H1 (cell line): ENCODE data around the gene NEO1. TPM values are rescaled to one million over a fixed set of nuclear protein-coding genes. Genes with fewer than 3 reads are reported as not detected.

Experiments
- CTCF ChIA-PET: fragments of 300-600 bp; sonication (Branson Sonifier 250); formaldehyde crosslinking; loops from one replicate; lab custom pipeline; 2021; ENCODE audit not compliant: partially characterized antibody; lab: Charles Lee
- POLR2A ChIA-PET: fragments of 300-600 bp; sonication (Branson Sonifier 250); formaldehyde crosslinking; loops from one replicate; lab custom pipeline; 2021; ENCODE audit warnings: inconsistent platforms; ENCODE audit not compliant: partially characterized antibody; lab: Charles Lee
- DNase-seq, 2 experiments: peaks; one replicate each; pipeline versions ENCODE4 v3.0.0 to v3.0.0-alpha.2; 2010 to 2022; ENCODE audit warnings: low spot score in 2 of 2, low read depth in 1 of 2, mixed read lengths in 1 of 2
- FAIRE-seq: peaks from 2 replicates; lab custom pipeline; 2011; peaks lifted over from hg19 to GRCh38; lab: Jason Lieb, UNC
- H2AFZ ChIP-seq: 2 replicates; pipeline ENCODE4 v1.8.1; 2012; ENCODE audit warnings: low read length, inconsistent platforms
- H2AK5ac ChIP-seq: 2 replicates; pipeline ENCODE4 v1.6.1; 2013; ENCODE audit warnings: low read depth, low read length
- H2BK120ac ChIP-seq: replicated peaks from 2 replicates; pipeline ENCODE3; 2013; ENCODE audit warnings: low read depth, low read length, inconsistent platforms
- H2BK12ac ChIP-seq: 2 replicates; pipeline ENCODE4 v1.6.1; 2013; ENCODE audit warnings: low read depth, low read length
- H2BK15ac ChIP-seq: 2 replicates; pipeline ENCODE4 v1.6.1; 2013; ENCODE audit warnings: low read length
- H2BK20ac ChIP-seq: 2 replicates; pipeline ENCODE4 v1.6.1; 2013; ENCODE audit warnings: low read length
- H2BK5ac ChIP-seq: 2 replicates; pipeline ENCODE4 v1.6.1; 2013; ENCODE audit warnings: low read depth, low read length
- H3K14ac ChIP-seq: 2 replicates; pipeline ENCODE4 v1.6.1; 2013; ENCODE audit warnings: inconsistent platforms; ENCODE audit not compliant: insufficient read length
- H3K18ac ChIP-seq: 2 replicates; pipeline ENCODE4 v1.6.1; 2013; ENCODE audit warnings: low read length; ENCODE audit errors: extremely low read depth
- H3K23ac ChIP-seq: 2 replicates; pipeline ENCODE4 v1.6.1; 2013; ENCODE audit warnings: inconsistent platforms; ENCODE audit not compliant: insufficient read length
- H3K23me2 ChIP-seq: 2 replicates; pipeline ENCODE4 v1.6.1; 2013; ENCODE audit warnings: low read depth, low read length
- H3K27ac ChIP-seq: 2 replicates; pipeline ENCODE4 v1.6.1; 2011; ENCODE audit warnings: low read depth, low read length, inconsistent platforms
- H3K27me3 ChIP-seq, 4 experiments: replicated peaks in 1 of 4; 1 replicate in 1 of 4; 2 replicates in 3 of 4; pipeline versions ENCODE4 v1.6.1 to v1.8.1; 2011 to 2013; ENCODE audit warnings: low read length in 3 of 4, mild to moderate bottlenecking in 3 of 4, inconsistent platforms in 2 of 4, mixed read lengths in 2 of 4, moderate library complexity in 1 of 4; ENCODE audit not compliant: control insufficient read depth in 3 of 4, insufficient read depth in 3 of 4; ENCODE audit errors: extremely low read depth in 1 of 4
- H3K36me3 ChIP-seq, 4 experiments: 2 replicates each; pipeline versions ENCODE4 v1.6.1 to v1.8.1; 2011 to 2013; ENCODE audit warnings: mild to moderate bottlenecking in 4 of 4, low read length in 3 of 4, moderate library complexity in 2 of 4, control low read depth in 1 of 4, inconsistent platforms in 1 of 4; ENCODE audit not compliant: insufficient read depth in 4 of 4, control insufficient read depth in 2 of 4
- H3K4ac ChIP-seq: replicated peaks from 2 replicates; pipeline ENCODE3; 2013; ENCODE audit warnings: low read length, low read depth, mixed read lengths, inconsistent platforms; ENCODE audit not compliant: insufficient read length
- H3K4me1 ChIP-seq, 4 experiments: replicated peaks in 1 of 4; 1 replicate in 1 of 4; 2 replicates in 3 of 4; pipeline versions ENCODE4 v1.6.1 to v1.8.1; 2011 to 2013; ENCODE audit warnings: low read length in 3 of 4, inconsistent platforms in 2 of 4, mixed read lengths in 1 of 4; ENCODE audit not compliant: insufficient read depth in 4 of 4, control insufficient read depth in 3 of 4
- H3K4me2 ChIP-seq, 2 experiments: 2 replicates each; pipeline versions ENCODE4 v1.6.1 to v1.8.1; 2011 to 2013; ENCODE audit warnings: low read depth in 2 of 2, low read length in 2 of 2, control low read depth in 1 of 2, inconsistent platforms in 1 of 2, mild to moderate bottlenecking in 1 of 2; ENCODE audit not compliant: insufficient read depth in 1 of 2
- H3K4me3 ChIP-seq, 4 experiments: fragments of 200-600, 300-600 bp in 1 of 4; sonication (generic), shearing (Covaris generic), sonication (Bioruptor Twin) in 1 of 4; 2 replicates each; pipeline versions ENCODE4 v1.5.1 to v1.8.1; 2011 to 2016; ENCODE audit warnings: low read length in 4 of 4, low read depth in 3 of 4, control low read depth in 2 of 4, inconsistent platforms in 2 of 4, mild to moderate bottlenecking in 2 of 4, mixed read lengths in 1 of 4, moderate library complexity in 1 of 4; ENCODE audit not compliant: insufficient read depth in 2 of 4; ENCODE audit errors: extremely low read depth in 1 of 4
- H3K56ac ChIP-seq: replicated peaks from 2 replicates; pipeline ENCODE3; 2013; ENCODE audit warnings: low read depth, mild to moderate bottlenecking, mixed read lengths, low read length, inconsistent platforms; ENCODE audit not compliant: insufficient read length
- H3K79me1 ChIP-seq: 2 replicates; pipeline ENCODE4 v1.6.1; 2013; ENCODE audit warnings: low read depth, low read length, control low read depth
- H3K79me2 ChIP-seq, 2 experiments: 2 replicates each; pipeline versions ENCODE4 v1.6.1 to v1.8.1; 2012 to 2013; ENCODE audit warnings: low read length in 2 of 2, mild to moderate bottlenecking in 2 of 2, inconsistent platforms in 1 of 2; ENCODE audit not compliant: insufficient read depth in 2 of 2, control insufficient read depth in 1 of 2
- H3K9ac ChIP-seq, 4 experiments: replicated peaks in 1 of 4; 1 replicate in 1 of 4; 2 replicates in 3 of 4; pipeline versions ENCODE4 v1.6.1 to v1.8.1; 2011 to 2013; ENCODE audit warnings: low read depth in 3 of 4, low read length in 3 of 4, control low read depth in 2 of 4, mild to moderate bottlenecking in 2 of 4, moderate library complexity in 2 of 4, inconsistent platforms in 1 of 4; ENCODE audit errors: extremely low read depth in 1 of 4
- H3K9me3 ChIP-seq, 2 experiments: 2 replicates each; pipeline versions ENCODE4 v1.6.1 to v1.8.1; 2012 to 2013; ENCODE audit warnings: mild to moderate bottlenecking in 2 of 2, moderate library complexity in 2 of 2, control low read depth in 1 of 2, inconsistent platforms in 1 of 2, low read depth in 1 of 2, low read length in 1 of 2, mixed read lengths in 1 of 2; ENCODE audit not compliant: insufficient read depth in 2 of 2
- H4K20me1 ChIP-seq, 2 experiments: replicated peaks in 1 of 2; 2 replicates each; pipeline versions ENCODE3 to v1.8.1; 2011 to 2013; ENCODE audit warnings: inconsistent platforms in 2 of 2, low read length in 2 of 2, mild to moderate bottlenecking in 1 of 2; ENCODE audit not compliant: insufficient read depth in 2 of 2, control insufficient read depth in 1 of 2
- H4K5ac ChIP-seq: 2 replicates; pipeline ENCODE4 v1.6.1; 2013; ENCODE audit warnings: low read length, low read depth, mixed read lengths, inconsistent platforms; ENCODE audit not compliant: insufficient read length
- H4K8ac ChIP-seq: 2 replicates; pipeline ENCODE4 v1.8.0; 2013; ENCODE audit warnings: mild to moderate bottlenecking, moderate library complexity, low read length, inconsistent platforms; ENCODE audit not compliant: insufficient read depth; ENCODE audit errors: extremely low read depth
- H4K91ac ChIP-seq: replicated peaks from 2 replicates; pipeline ENCODE3; 2013; ENCODE audit warnings: low read length, mixed read lengths, inconsistent platforms; ENCODE audit not compliant: insufficient read length
- ASH2L ChIP-seq: fragments of 200-600, 300-600 bp; sonication (generic); IDR thresholded peaks from one replicate; pipeline ENCODE4 v1.7.1; 2017; ENCODE audit warnings: low read length
- BRCA1 ChIP-seq: IDR thresholded peaks from 2 replicates; pipeline ENCODE4 v1.6.1; 2012; ENCODE audit warnings: low read depth, low read length, improper control_type of control experiment
- CEBPB ChIP-seq: IDR thresholded peaks from 2 replicates; pipeline ENCODE4 v1.6.1; 2012; ENCODE audit warnings: low read depth, low read length
- GTF2F1 ChIP-seq: IDR thresholded peaks from 2 replicates; pipeline ENCODE4 v1.6.1; 2012; ENCODE audit warnings: low read depth, low read length, improper control_type of control experiment, borderline replicate concordance
- KDM5A ChIP-seq: fragments of 200-600 bp; IDR thresholded peaks from 2 replicates; pipeline ENCODE4 v1.7.1; 2012; ENCODE audit warnings: mild to moderate bottlenecking, low read length, inconsistent platforms, mixed read lengths
- POU5F1 ChIP-seq: IDR thresholded peaks from 2 replicates; pipeline ENCODE4 v1.6.1; 2011; ENCODE audit warnings: low read depth, mild to moderate bottlenecking, low read length, moderate library complexity
- SIX5 ChIP-seq: IDR thresholded peaks from 2 replicates; pipeline ENCODE4 v1.6.1; 2011; ENCODE audit warnings: mild to moderate bottlenecking, low read depth, low read length
- WGBS, 2 experiments: shearing (Covaris generic) in 1 of 2; methylation state at CpG; one replicate each; pipeline versions ENCODE4 v1.1.6 to v1.1.7; 2013 to 2015; ENCODE audit warnings: low lambda C conversion rate in 2 of 2, mixed read lengths in 2 of 2, inconsistent platforms in 1 of 2, low coverage in 1 of 2, missing lambda C conversion rate in 1 of 2; ENCODE audit not compliant: insufficient replicate concordance in 2 of 2, insufficient coverage in 1 of 2, insufficient read length in 1 of 2; ENCODE audit errors: extremely low coverage in 1 of 2, missing lambda C conversion rate in 1 of 2; 5-methylcytosine and 5-hydroxymethylcytosine counted together
- polyA plus RNA-seq, 7 experiments: library from polyadenylated mRNA; depleted of rRNA in 3 of 7; stranded (reverse) in 5 of 7; unstranded in 2 of 7; fragments of >200 nt in 5 of 7; fragments of 200-250 nt in 2 of 7; gene quantifications; 1 replicate in 5 of 7; 2 replicates in 1 of 7; 4 replicates in 1 of 7; pipeline versions ENCODE4 v1.2.1 to v1.2.3, GENCODE V29; 2011 to 2013; ENCODE audit warnings: missing spikeins in 2 of 7, mixed read lengths in 2 of 7
- total RNA-seq: library from RNA; stranded (reverse); fragmentation: NEBNext Ultra II Directional; extraction: Animal tissue kit (Norgen Biotek cat#: 25700); gene quantifications from 2 replicates; pipeline ENCODE4 v1.2.1, GENCODE V29; 2021
- TF ChIP-seq, protein P1 (sequence below): IDR thresholded peaks from 2 replicates; pipeline ENCODE4 v1.6.1; 2011; ENCODE audit warnings: low read length, improper control_type of control experiment
- TF ChIP-seq, protein P2 (sequence below): IDR thresholded peaks from 2 replicates; pipeline ENCODE4 v1.6.1; 2011; ENCODE audit warnings: low read depth, mild to moderate bottlenecking, low read length; ENCODE audit not compliant: insufficient read depth
- TF ChIP-seq, protein P3 (sequence below): IDR thresholded peaks from 2 replicates; pipeline ENCODE4 v1.6.1; 2012; ENCODE audit warnings: inconsistent platforms

NEO1 gene
- total and polyA plus RNA-seq, 2 of the 8 experiments (the other 6 are each of a cell fraction or from before 2014, with no cell fraction given) = 36.0 to 51.0 TPM

GRCh38 chr15:73283366-73283962, 231.2 kb downstream of the NEO1 start:
- no peak overlapping the region for H2AFZ ChIP-seq
- 91% methylated on average over 2 of the region's 2 CpGs; no CpG with 5 or more reads in 1 of the 2 experiments for WGBS, 2 experiments
- no peak overlapping the region for H2AK5ac ChIP-seq
- H3K4me2 ChIP-seq = no peak overlapping the region
- H3K23ac ChIP-seq = no peak overlapping the region
- H2BK5ac ChIP-seq = no peak overlapping the region
- no peak overlapping the region for H2BK15ac ChIP-seq
- no peak overlapping the region for H3K56ac ChIP-seq
- no peak overlapping the region for H4K91ac ChIP-seq
- no peak overlapping the region for H3K4me3 ChIP-seq
- no peaks in the 10 kb centered on the region for H3K4me1 ChIP-seq
- no peak overlapping the region for H3K18ac ChIP-seq
- no peak overlapping the region for H2BK20ac ChIP-seq
- no peak overlapping the region for H3K14ac ChIP-seq
- no peak overlapping the region for H3K27ac ChIP-seq
- no peak overlapping the region for H2BK120ac ChIP-seq
- no peaks in the 10 kb centered on the region for H3K23me2 ChIP-seq
- peaks cover 5 to 26% (median 16%) of the 10 kb centered on the region in 4 experiments for H3K36me3 ChIP-seq
- H2BK12ac ChIP-seq = no peak overlapping the region
- ChIA-PET POLR2A (no interaction called here), CTCF (interaction anchor here (0.7 to 3.7 kb wide), 7 partner anchors 9 to 561 kb away, joined by 3 to 24 read pairs (median 3); no protein-coding TSS in a partner anchor)
- H3K4ac ChIP-seq = no peak overlapping the region
- H4K8ac ChIP-seq = no peak overlapping the region; the same call in 1 of the 2 replicates
- FAIRE-seq (no peak), DNase-seq (no peak)
- H4K5ac ChIP-seq = no peak overlapping the region
- H3K9me3 ChIP-seq = no peaks in the 10 kb centered on the region
- no peaks in the 10 kb centered on the region for H3K79me1 ChIP-seq
- H3K79me2 ChIP-seq = no peaks in the 10 kb centered on the region
- H3K9ac ChIP-seq = no peak overlapping the region
- H4K20me1 ChIP-seq = no peaks in the 10 kb centered on the region
- no peaks in the 10 kb centered on the region for H3K27me3 ChIP-seq
- TF ChIP-seq POU5F1 (no peak), CEBPB (no peak), ASH2L (no peak), GTF2F1 (no peak), SIX5 (no peak), BRCA1 (no peak), KDM5A (no peak)
- TF ChIP-seq, protein P1, sequence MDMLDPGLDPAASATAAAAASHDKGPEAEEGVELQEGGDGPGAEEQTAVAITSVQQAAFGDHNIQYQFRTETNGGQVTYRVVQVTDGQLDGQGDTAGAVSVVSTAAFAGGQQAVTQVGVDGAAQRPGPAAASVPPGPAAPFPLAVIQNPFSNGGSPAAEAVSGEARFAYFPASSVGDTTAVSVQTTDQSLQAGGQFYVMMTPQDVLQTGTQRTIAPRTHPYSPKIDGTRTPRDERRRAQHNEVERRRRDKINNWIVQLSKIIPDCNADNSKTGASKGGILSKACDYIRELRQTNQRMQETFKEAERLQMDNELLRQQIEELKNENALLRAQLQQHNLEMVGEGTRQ = no peak
- TF ChIP-seq, protein P2, sequence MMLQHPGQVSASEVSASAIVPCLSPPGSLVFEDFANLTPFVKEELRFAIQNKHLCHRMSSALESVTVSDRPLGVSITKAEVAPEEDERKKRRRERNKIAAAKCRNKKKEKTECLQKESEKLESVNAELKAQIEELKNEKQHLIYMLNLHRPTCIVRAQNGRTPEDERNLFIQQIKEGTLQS = no peak
- TF ChIP-seq, protein P3, sequence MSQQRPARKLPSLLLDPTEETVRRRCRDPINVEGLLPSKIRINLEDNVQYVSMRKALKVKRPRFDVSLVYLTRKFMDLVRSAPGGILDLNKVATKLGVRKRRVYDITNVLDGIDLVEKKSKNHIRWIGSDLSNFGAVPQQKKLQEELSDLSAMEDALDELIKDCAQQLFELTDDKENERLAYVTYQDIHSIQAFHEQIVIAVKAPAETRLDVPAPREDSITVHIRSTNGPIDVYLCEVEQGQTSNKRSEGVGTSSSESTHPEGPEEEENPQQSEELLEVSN = no peak
